Natural killer cell (primary cell): ENCODE measurements around the gene ZNF850. TPM values are rescaled to one million over a fixed set of nuclear protein-coding genes. Genes with fewer than 3 reads are reported as not detected.

Source experiments
- ATAC-seq, 3 donors: fragments of 150-1000 bp in 2 of 3; fragments of 200-7000 bp in 1 of 3; cut with Tn5 transposase; 1 replicate in 1 of 3; 2 replicates in 2 of 3; pipeline ENCODE4 v1.10.0; 2021; ENCODE audit warnings: mild to moderate bottlenecking in 2 of 3, moderate library complexity in 2 of 3
- DNase-seq, 2 donors: peaks; one replicate each; pipeline versions ENCODE4 v3.0.0 to v3.0.0-alpha.2; 2013 to 2021; ENCODE audit warnings: mixed read lengths in 1 of 2
- H3K27ac ChIP-seq: one replicate; pipeline ENCODE4 v1.5.1; 2013; ENCODE audit warnings: mild to moderate bottlenecking, low read length
- H3K27me3 ChIP-seq: one replicate; pipeline ENCODE4 v1.6.1; 2013; ENCODE audit warnings: low read length; ENCODE audit not compliant: control insufficient read depth, insufficient read depth
- H3K36me3 ChIP-seq: one replicate; pipeline ENCODE4 v1.6.1; 2013; ENCODE audit warnings: low read length; ENCODE audit not compliant: control insufficient read depth, insufficient read depth
- H3K4me1 ChIP-seq: one replicate; pipeline ENCODE4 v1.6.1; 2013; ENCODE audit warnings: low read length; ENCODE audit not compliant: control insufficient read depth, insufficient read depth
- H3K4me3 ChIP-seq: one replicate; pipeline ENCODE4 v1.5.1; 2013; ENCODE audit warnings: low read length
- H3K9me3 ChIP-seq: one replicate; pipeline ENCODE4 v1.6.1; 2013; ENCODE audit warnings: low read length; ENCODE audit not compliant: control insufficient read depth, insufficient read depth
- H3K27ac Mint-ChIP-seq, 2 donors: one replicate each; pipeline ENCODE4 v1.8.0; 2022; ENCODE audit warnings: mild to moderate bottlenecking in 2 of 2, mixed read lengths in 2 of 2, moderate library complexity in 1 of 2
- H3K27me3 Mint-ChIP-seq, 2 donors: one replicate each; pipeline ENCODE4 v1.8.0; 2022; ENCODE audit warnings: low read depth in 2 of 2, mixed read lengths in 2 of 2
- H3K36me3 Mint-ChIP-seq: one replicate; pipeline ENCODE4 v1.8.0; 2022; ENCODE audit warnings: mixed read lengths
- H3K4me1 Mint-ChIP-seq, 2 donors: one replicate each; pipeline ENCODE4 v1.8.0; 2022; ENCODE audit warnings: mixed read lengths in 2 of 2
- H3K4me3 Mint-ChIP-seq: one replicate; pipeline ENCODE4 v1.8.0; 2022; ENCODE audit warnings: mild to moderate bottlenecking, moderate library complexity, mixed read lengths
- H3K9me3 Mint-ChIP-seq, 2 donors: one replicate each; pipeline ENCODE4 v1.8.0; 2022; ENCODE audit warnings: mixed read lengths in 2 of 2
- WGBS: methylation state at CpG from one replicate; pipeline ENCODE4 v1.1.7; 2013; ENCODE audit warnings: missing lambda C conversion rate; ENCODE audit not compliant: insufficient coverage; 5-methylcytosine and 5-hydroxymethylcytosine counted together
- intact Hi-C: fragments of 100-400 bp; cut with micrococcal nuclease; formaldehyde crosslinking; loops from one replicate; pipeline ENCODE4 v1.14.2; 2022
- total RNA-seq, 4 donors: library from RNA; stranded (reverse); fragments of 120-200 nt in 1 of 4; gene quantifications; one replicate each; pipeline versions ENCODE4 v1.2.3 to v1.2.4, GENCODE V29; 2013 to 2022
- TF ChIP-seq, protein P1 (sequence below): fragments of 200-600 bp; IDR thresholded peaks from one replicate; pipeline ENCODE4 v1.8.0; 2022; ENCODE audit warnings: antibody characterized with exemption

Gene ZNF850
- total RNA-seq, 3 donors from 2014 or later (not counting 1 experiment from before 2014, with no cell fraction given), result 1.7 to 4.3 (median 4.2) TPM

GRCh38 chr19:36707134-36707533, 65.5 kb downstream of the ZNF850 start:
- Histone ChIP-seq H3K4me1 (no peaks in the 10 kb centered on the region), H3K27me3 (no peaks in the 10 kb centered on the region), H3K36me3 (peaks cover 12% of the 10 kb centered on the region), H3K27ac (no peak overlapping the region), H3K4me3 (no peak overlapping the region), H3K9me3 (peaks cover 53% of the 10 kb centered on the region)
- Mint-ChIP-seq H3K27me3 (no peaks in the 10 kb centered on the region), H3K36me3 (peaks cover 64% of the 10 kb centered on the region), H3K4me3 (no peak overlapping the region), H3K27ac (no peak overlapping the region), H3K4me1 (peaks cover 0 to 11% of the 10 kb centered on the region in 2 donors), H3K9me3 (peaks cover 15 to 32% of the 10 kb centered on the region in 2 donors)
- ATAC-seq, result no peak
- DNase-seq, result no peak
- intact Hi-C loops, result no loop called here
- WGBS, result 50% methylated on average over 2 of the region's 2 CpGs
- TF ChIP-seq, protein P1, sequence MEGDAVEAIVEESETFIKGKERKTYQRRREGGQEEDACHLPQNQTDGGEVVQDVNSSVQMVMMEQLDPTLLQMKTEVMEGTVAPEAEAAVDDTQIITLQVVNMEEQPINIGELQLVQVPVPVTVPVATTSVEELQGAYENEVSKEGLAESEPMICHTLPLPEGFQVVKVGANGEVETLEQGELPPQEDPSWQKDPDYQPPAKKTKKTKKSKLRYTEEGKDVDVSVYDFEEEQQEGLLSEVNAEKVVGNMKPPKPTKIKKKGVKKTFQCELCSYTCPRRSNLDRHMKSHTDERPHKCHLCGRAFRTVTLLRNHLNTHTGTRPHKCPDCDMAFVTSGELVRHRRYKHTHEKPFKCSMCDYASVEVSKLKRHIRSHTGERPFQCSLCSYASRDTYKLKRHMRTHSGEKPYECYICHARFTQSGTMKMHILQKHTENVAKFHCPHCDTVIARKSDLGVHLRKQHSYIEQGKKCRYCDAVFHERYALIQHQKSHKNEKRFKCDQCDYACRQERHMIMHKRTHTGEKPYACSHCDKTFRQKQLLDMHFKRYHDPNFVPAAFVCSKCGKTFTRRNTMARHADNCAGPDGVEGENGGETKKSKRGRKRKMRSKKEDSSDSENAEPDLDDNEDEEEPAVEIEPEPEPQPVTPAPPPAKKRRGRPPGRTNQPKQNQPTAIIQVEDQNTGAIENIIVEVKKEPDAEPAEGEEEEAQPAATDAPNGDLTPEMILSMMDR, result no peak

GRCh38 chr19:36688058-36688457, 84.5 kb downstream of the ZNF850 start:
- no peaks in the 10 kb centered on the region for H3K27me3 ChIP-seq
- H3K4me3 Mint-ChIP-seq, result peak overlapping the region; percentile 98
- peaks cover 0 to 2% of the 10 kb centered on the region in 2 donors for H3K9me3 Mint-ChIP-seq
- peaks cover 28 to 39% of the 10 kb centered on the region in 2 donors for H3K4me1 Mint-ChIP-seq
- peak overlapping the region; percentile 93 to 99 for H3K27ac Mint-ChIP-seq
- WGBS, result 14% methylated on average over 9 of the region's 9 CpGs
- H3K4me1 ChIP-seq, result peaks cover 18% of the 10 kb centered on the region
- H3K36me3 Mint-ChIP-seq, result peaks cover 29% of the 10 kb centered on the region
- peak overlapping the region; percentile 80 for H3K27ac ChIP-seq
- peaks cover 27% of the 10 kb centered on the region for H3K36me3 ChIP-seq
- no peak for DNase-seq
- intact Hi-C loops, result loop anchor here (5.0 to 10.0 kb wide), 4 partner anchors 81 to 313 kb away; partner anchors contain the start of genes ZFP14, ZNF382, ZNF566 and ZNF850
- H3K4me3 ChIP-seq, result peak overlapping the region; percentile 90
- no peaks in the 10 kb centered on the region for H3K27me3 Mint-ChIP-seq
- TF ChIP-seq, protein P1, result no peak
- H3K9me3 ChIP-seq, result no peaks in the 10 kb centered on the region
- ATAC-seq, result no peak

DNA sequence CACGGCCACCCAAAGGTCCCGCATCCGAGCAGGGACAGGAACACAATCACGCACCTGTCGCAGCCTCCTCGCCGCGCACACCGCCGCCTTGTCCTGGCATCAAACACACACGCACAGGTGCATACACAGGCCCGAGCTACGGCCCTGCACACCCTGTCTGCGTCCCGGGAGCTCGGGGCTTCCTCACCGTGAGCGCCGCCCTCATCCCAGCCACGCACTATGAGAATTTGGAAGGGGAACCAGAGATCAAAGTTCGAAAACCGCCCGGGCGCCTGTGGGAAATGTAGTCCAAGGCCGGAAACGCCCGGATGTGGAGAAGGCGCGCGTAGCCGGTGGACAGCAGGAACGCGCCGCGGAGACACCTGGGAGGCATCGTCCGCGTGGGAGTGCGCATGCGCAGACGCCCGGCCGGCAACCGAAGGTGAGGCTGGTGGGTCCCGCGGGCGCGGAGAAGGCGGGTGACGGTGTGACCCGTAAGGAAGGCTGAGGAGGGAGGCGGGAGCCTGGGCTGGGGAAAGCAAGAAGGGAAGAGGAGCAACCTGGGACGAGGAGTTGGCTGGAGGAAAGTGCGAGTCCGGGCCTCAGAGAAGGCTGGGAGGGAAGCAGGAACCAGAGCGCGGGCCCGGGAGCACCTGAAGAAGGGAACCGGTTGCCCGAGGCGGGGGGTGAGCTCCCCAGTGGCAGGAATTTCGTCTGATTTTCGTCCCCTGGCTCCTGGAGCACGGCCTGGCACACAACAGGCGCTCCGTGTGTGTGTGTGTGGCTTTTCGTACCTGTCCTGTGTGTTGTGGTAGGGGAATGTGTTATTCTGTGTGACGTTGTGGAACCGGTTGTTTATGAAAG, 85.2 kb downstream of the ZNF850 start, which contains the start of gene ZNF567:
ZNF567 (plus strand) TSS at position 399 of the 843 bp plus-strand sequence. CDS start 7,256 bp downstream, outside the sequence.
- TF ChIP-seq, protein P1, result no peak
- DNase-seq, result peak; percentile 92 to 98
- intact Hi-C loops, result loop anchor here (2.0 to 10.0 kb wide), 5 partner anchors 21 to 313 kb away; partner anchors contain the start of genes ZFP14, ZNF382, ZNF461 and ZNF566
- Mint-ChIP-seq H3K36me3 (peaks cover 29% of the 10 kb centered on the region), H3K9me3 (peaks cover 0 to 2% of the 10 kb centered on the region in 2 donors), H3K27ac (peak within 1 kb of the TSS; percentile 93 to 99), H3K27me3 (no peaks in the 10 kb centered on the region), H3K4me1 (peaks cover 28 to 39% of the 10 kb centered on the region in 2 donors), H3K4me3 (peak within 1 kb of the TSS; percentile 98)
- Histone ChIP-seq H3K4me1 (peaks cover 18% of the 10 kb centered on the region), H3K36me3 (peaks cover 21% of the 10 kb centered on the region), H3K4me3 (peak within 1 kb of the TSS; percentile 90), H3K9me3 (no peaks in the 10 kb centered on the region), H3K27ac (peak within 1 kb of the TSS; percentile 80), H3K27me3 (no peaks in the 10 kb centered on the region)
- ATAC-seq, result peak; percentile 91 to 96 (median 95)
- under 1% methylated on average over 69 of the region's 69 CpGs for WGBS
